ENCODE data around the gene CDY2A.
"Not testable (repeated sequence)": the region's sequence is repeated elsewhere in the genome, so short reads cannot be mapped to it uniquely, and the experiment has no call there.

GRCh38 chrY:18049061-18049460 lies 23.5 kb downstream of the CDY2A start:
- not testable (repeated sequence) for TF ChIP-seq CTCF (IDR thresholded peaks at IDR 0.05; ENCODE audit: low read depth, low read length, poor library complexity, severe bottlenecking); EZH2phosphoT487 (IDR thresholded peaks at IDR 0.05; ENCODE audit: borderline replicate concordance, low read length)

All from DOHH2 (cell line).